Measurements from ENCODE around the gene OXA1L.
"Not testable (repeated sequence)": the region's sequence is repeated elsewhere in the genome, so short reads cannot be mapped to it uniquely, and the experiment has no call there.

The OXA1L gene

GRCh38 chr14:22796087-22796707 lies 29.7 kb downstream of the OXA1L start:
- no peak for DNase-seq (ENCODE audit: low read depth)
- H3K4me3 ChIP-seq (ENCODE audit: low read depth, low read length) = no peak overlapping the region

DNA sequence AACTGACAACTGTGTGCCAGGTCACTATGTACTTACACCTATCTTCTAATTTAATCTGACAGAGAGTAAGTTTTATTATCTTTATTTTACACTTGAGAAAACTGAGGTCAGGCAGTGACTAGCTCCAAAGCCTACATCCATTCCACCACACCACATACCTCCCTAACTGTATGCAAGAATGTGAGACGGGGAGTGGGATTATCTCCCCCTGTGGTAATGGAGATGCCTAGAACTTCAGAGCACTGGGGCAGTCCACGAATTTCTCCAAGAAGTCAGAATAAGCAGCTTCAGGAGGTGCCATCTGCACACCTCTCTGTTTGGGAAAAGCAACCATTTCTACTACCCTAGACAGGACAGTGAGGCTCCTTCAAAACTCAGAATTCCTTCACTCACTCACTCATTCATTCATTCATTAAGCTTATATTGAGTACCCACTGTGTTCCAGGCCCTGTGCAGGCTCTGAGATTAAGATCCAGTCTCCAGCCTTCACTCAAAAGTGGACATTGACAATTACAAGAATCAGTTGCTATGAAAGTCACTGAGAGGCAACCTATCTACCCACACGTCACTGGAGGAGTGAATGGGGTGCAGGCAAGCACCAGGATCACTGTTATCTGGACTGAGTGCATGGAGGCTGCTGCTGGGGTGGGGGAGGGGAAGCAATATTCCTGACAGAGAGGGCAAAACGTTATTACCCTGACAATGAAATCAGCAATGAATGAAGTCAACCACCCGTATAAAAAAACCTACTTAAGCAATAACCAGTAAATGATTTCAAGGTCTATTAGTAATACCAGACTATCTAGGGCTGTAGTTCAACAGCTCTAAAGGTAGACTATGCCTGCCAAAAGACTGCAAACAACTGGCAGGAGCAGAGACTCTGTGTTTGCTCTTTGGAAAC lies 30.8 kb downstream of the OXA1L start:
- no peak overlapping the region for H3K4me3 ChIP-seq (ENCODE audit: low read depth, low read length)

GRCh38 chr14:22798528-22798927 lies 32.0 kb downstream of the OXA1L start:
- DNase-seq (ENCODE audit: low read depth) = no peak
- H3K4me3 ChIP-seq (ENCODE audit: low read depth, low read length) = no peak overlapping the region

More for the DNA sequence above, 30.8 kb downstream of the OXA1L start:
- DNase-seq (ENCODE audit: low read depth) = no peak

- H3K4me3 ChIP-seq (ENCODE audit: low read depth, low read length) = no peak overlapping the region
- no peak for DNase-seq (ENCODE audit: low read depth)
Measured at GRCh38 chr14:22800346-22800745, 33.9 kb downstream of the OXA1L start.

- DNase-seq (ENCODE audit: low read depth) = no peak
- no peak overlapping the region for H3K4me3 ChIP-seq (ENCODE audit: low read depth, low read length)
Measured at GRCh38 chr14:22801716-22802115, 35.2 kb downstream of the OXA1L start.

DNA sequence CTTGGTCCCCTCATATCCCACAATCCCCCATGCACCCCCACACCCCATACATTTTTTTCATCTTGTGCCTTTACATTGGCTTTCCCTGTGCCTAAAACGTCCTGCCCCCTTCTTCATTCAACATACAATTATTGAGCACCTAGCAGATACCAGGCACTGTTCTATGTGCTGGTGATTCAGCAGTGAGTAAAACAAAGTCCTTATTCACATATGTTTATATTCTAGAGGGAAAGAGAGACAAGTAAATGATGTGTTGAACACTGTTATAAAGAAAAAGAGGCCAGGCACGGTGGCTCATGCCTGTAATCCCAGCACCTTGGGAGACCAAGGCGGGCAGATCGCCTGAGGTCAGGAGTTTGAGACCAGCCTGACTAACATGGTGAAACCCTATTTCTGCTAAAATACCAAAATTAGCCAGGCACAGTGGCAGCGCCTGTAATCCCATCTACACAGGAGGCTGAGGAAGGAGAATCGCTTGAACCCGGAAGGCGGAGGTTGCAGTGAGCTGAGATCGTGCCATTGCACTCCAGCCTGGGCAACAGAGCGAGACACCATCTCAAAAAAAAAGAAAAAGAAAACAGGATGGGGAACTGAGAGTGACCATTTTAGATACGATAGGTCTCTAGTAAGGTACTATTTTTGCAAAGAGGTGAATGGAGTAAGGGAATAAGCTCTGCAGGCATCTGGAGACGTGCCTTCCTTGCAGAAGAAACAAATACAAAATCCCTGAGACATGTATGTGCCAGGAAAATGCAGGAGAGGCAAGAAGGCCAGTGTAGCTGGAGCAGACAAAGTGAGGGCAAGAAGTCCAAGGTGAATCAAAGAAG lies 36.6 kb downstream of the OXA1L start:
- DNase-seq (ENCODE audit: low read depth) = no peak
- H3K4me3 ChIP-seq (ENCODE audit: low read depth, low read length) = no peak overlapping the region

DNA sequence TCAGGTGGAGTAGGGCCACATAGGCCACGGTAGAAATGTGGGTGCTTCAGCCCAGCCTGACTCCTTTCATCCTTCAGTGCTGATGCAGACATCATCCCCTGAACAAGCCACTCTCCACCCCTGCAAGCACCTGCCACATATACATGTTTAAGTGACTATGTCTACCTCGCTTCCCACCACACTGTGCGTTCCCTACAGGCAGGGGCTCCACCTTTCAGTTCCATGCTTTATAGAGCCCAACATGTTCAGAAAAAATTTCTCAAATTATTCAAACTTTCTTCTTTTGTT lies 37.1 kb downstream of the OXA1L start:
- no peak for DNase-seq (ENCODE audit: low read depth)
- no peak overlapping the region for H3K4me3 ChIP-seq (ENCODE audit: low read depth, low read length)

DNA sequence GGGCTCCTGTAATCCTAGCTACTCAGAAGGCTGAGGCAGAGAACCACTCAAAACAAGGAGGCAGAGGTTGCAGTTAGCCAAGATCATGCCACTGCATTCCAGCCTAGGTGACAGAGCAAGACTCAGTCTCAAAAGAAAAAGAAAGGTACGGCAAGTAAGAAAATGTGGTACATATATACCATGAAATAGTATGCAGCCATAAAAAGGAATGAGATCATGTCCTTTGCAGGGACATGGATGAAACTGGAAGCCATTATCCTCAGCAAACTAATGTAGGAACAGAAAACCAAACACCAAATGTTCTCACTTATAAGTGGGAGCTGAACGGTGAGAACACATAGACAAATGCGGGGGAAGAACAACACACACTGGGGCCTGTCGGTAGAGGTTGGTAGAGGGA lies 38.7 kb downstream of the OXA1L start:
- DNase-seq (ENCODE audit: low read depth); H3K4me3 ChIP-seq (ENCODE audit: low read depth, low read length): not testable (repeated sequence)

GRCh38 chr14:22807432-22808087 lies 41.1 kb downstream of the OXA1L start:
- no peak overlapping the region for H3K4me3 ChIP-seq (ENCODE audit: low read depth, low read length)
- DNase-seq (ENCODE audit: low read depth) = no peak

- H3K4me3 ChIP-seq (ENCODE audit: low read depth, low read length) = no peak overlapping the region
- DNase-seq (ENCODE audit: low read depth) = no peak
Measured at GRCh38 chr14:22808388-22809209, 42.1 kb downstream of the OXA1L start.

DNA sequence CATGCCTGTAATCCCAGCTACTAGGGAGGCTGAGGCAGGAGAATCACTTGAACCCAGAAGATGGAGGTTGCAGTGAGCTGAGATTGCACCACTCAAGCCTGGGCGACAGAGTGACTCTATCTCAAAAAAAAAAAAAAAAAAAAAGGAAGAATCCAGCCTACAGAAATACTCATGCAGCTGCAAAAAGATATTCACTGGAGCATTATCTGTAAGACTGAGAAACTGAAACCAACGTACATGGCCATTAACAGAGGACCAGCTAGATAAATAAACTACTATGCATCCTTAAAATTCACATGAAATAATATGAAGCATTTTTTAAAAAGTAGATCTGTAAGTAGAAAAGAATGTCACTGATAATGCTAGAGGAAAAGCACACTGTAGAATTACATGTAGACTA lies 45.2 kb downstream of the OXA1L start:
- no peak overlapping the region for H3K4me3 ChIP-seq (ENCODE audit: low read depth, low read length)
- no peak for DNase-seq (ENCODE audit: low read depth)

DNA sequence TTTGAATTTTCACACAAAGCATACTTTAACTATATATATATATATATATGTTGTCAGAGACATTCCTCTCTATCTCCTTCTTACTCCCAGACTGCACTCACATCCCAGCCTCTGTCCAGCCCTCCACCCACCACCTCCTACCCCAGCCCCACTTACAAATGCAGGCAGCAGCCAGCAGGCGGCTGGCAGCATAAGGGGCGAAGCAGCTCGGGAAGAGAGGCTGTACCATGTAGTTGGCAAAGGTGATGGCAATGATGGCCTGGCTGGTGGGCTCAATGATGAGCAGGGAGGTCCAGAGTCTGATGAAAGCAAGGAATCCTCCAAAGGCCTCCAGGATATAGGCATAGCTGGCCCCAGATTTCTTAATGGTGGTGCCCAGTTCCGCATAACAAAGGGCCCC lies 46.3 kb downstream of the OXA1L start:
- H3K4me3 ChIP-seq (ENCODE audit: low read depth, low read length) = no peak overlapping the region
- no peak for DNase-seq (ENCODE audit: low read depth)

DNA sequence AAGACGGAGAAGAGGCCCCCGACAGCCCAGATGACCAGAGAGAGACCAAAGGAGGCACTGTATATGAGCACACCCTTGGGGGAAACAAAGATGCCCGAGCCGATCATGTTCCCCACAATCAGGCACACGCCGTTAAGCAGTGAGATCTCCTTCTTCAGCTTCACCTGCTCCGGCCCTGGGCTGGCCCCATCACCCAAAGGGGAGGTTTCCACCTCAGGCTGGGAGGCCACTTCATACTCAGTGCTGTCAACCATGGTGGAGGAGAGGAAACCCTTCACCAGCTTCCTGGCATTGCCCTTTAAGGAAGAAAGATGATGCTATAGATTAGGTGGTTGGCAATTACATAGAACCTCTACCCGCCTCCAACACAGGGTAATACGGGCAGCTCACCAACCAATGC lies 46.7 kb downstream of the OXA1L start:
- H3K4me3 ChIP-seq (ENCODE audit: low read depth, low read length) = no peak overlapping the region
- DNase-seq (ENCODE audit: low read depth) = no peak

DNA sequence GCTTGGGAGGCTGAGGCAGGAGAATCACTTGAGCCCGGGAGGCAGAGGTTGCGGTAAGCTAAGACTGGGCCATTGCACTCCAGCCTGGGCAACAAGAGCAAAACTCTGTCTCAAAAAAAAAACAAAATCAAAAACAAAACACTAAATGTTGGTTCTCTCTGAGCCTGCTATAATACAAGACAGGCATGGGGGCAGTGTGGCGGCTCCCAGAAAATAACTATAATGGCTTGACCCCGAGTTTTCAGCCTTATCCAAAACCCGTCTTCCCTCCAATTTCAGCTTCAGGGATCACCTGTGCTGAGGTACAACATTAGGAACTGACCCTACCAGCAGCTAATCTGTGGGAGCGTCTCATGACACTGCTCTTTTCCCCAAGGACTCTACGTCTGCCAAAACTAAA lies 47.9 kb downstream of the OXA1L start:
- H3K4me3 ChIP-seq (ENCODE audit: low read depth, low read length) = no peak overlapping the region
- no peak for DNase-seq (ENCODE audit: low read depth)

DNA sequence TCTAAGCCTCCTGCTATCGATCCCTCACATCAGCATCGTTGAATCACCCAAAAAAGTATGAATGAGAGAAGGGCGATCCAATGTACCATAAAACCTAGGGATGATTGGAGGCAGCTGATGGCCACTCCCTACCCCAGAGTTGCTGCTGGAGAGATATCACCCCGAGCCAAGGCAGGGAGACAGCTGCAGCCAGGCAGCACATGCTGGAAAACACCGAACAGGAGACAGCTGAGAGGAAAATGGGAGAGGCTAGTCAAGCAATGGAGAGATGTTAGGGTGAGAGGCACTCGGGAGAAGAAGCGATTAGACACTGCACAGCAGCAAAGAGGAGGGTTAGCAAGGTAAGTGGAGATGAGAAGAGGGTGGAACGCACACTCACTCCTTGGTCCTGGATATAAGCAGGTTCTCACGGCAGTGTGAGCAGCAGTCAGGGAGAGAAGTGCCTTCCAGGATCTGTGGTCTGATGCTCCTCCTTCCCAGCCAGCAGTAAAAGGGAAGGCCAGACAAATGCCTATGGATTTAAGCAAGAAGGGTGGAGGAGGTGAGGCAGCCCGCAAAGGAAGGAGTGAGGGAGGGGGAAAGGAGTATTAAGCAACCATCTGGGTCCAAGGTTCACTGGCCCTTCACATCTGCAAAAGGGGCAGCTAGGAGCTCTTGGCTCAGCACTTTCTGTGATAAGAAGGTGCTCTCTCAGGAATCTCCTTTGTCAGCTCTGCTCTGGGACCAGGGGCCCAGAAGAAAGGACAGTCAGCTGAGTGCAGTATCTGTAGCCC lies 48.6 kb downstream of the OXA1L start, which contains the start of gene SLC7A7:
Gene SLC7A7 (minus strand): TSS at position 495 of the 773 bp plus-strand sequence. CDS start 2,037 bp downstream, outside the sequence.
- no peak for DNase-seq (ENCODE audit: low read depth)
- peak within 1 kb of the TSS; percentile 2 for H3K4me3 ChIP-seq (ENCODE audit: low read depth, low read length)

GRCh38 chr14:22819151-22819988 lies 52.9 kb downstream of the OXA1L start:
- H3K4me3 ChIP-seq (ENCODE audit: low read depth, low read length) = peak overlapping the region; percentile 22
- DNase-seq (ENCODE audit: low read depth) = no peak

DNA sequence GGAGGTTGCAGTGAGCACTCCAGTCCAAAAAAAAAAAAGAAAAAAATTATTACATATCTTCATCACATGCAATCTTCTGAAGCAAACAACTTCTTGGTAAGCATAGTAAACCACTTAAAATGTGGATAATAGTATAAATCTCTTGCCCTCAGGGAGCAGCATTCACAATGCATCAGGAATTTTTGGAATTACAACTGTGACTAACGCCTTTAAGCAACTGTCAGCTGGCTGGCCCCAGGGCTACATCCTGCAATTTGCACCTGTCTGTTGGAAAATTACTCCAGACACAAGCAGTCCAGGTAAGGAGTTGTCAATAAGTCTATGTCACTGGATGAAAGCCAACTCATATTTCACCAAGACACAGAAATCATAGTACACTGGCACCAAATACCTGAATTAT lies 54.2 kb downstream of the OXA1L start:
- DNase-seq (ENCODE audit: low read depth) = no peak
- H3K4me3 ChIP-seq (ENCODE audit: low read depth, low read length) = no peak overlapping the region
